GM12891 (cell line): Measurements from ENCODE around the gene PPM1H.

Experiments used
- DNase-seq: peaks from one replicate; pipeline ENCODE4 v3.0.0; 2011; ENCODE audit warnings: low spot score; ENCODE audit not compliant: insufficient read length
- FAIRE-seq: peaks from 2 replicates; lab custom pipeline; 2011; peaks lifted over from hg19 to GRCh38; lab: Jason Lieb, UNC
- PAX5 ChIP-seq: IDR thresholded peaks from 2 replicates; pipeline ENCODE4 v1.6.1; 2011; ENCODE audit warnings: low read length, moderate library complexity, mild to moderate bottlenecking; ENCODE audit not compliant: insufficient read depth, severe bottlenecking
- POLR2A ChIP-seq: IDR thresholded peaks from 2 replicates; pipeline ENCODE4 v1.6.1; 2011; ENCODE audit warnings: low read depth, low read length, control low read depth
- POLR2AphosphoS5 ChIP-seq: IDR thresholded peaks from 2 replicates; pipeline ENCODE4 v1.6.1; 2011; ENCODE audit warnings: low read depth, low read length, control low read depth
- POU2F2 ChIP-seq: IDR thresholded peaks from 2 replicates; pipeline ENCODE4 v1.6.1; 2011; ENCODE audit warnings: low read depth, mild to moderate bottlenecking, control low read depth, low read length, moderate library complexity
- SPI1 ChIP-seq: IDR thresholded peaks from 2 replicates; pipeline ENCODE4 v1.6.1; 2011; ENCODE audit warnings: low read depth, low read length, control low read depth
- TAF1 ChIP-seq: IDR thresholded peaks from 2 replicates; pipeline ENCODE4 v1.6.1; 2011; ENCODE audit warnings: low read depth, low read length, control low read depth

Gene PPM1H

GRCh38 chr12:62712681-62713573 is 222.0 kb downstream of the PPM1H start:
- no peak for TF ChIP-seq POLR2A
- no peak for FAIRE-seq
- no peak for DNase-seq

- no peak for TF ChIP-seq TAF1
- no peak for TF ChIP-seq POLR2AphosphoS5
- no peak for TF ChIP-seq POLR2A
- TF ChIP-seq POU2F2, result no peak
- TF ChIP-seq PAX5, result no peak
- no peak for TF ChIP-seq SPI1
- no peak for FAIRE-seq
Observed at GRCh38 chr12:62711631-62712241, 223.2 kb downstream of the PPM1H start.

DNA sequence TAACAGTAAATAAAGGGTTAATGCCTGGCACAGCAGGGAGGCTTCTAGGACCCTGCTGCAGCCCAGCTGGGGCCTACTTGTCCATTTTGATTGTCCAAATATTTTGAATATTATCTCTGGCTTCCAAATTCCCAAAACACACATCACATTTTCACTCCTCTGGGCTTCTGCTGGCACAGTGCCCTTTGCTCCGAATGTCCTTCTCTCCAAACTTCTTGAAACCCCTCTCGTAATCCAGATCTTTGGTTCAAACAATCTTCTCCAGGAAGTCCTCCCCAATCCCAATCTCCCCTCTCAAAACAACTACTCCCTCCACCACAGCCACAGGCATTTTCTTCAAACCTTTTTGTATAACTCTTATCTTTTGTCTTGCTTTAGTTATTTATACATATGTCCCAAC is 225.6 kb downstream of the PPM1H start:
- FAIRE-seq (no peak), DNase-seq (no peak)
- TF ChIP-seq PAX5 (no peak), POLR2A (no peak), SPI1 (no peak), TAF1 (no peak), POU2F2 (no peak), POLR2AphosphoS5 (no peak)

More at GRCh38 chr12:62711631-62712241, 223.2 kb downstream of the PPM1H start:
- no peak for DNase-seq

GRCh38 chr12:62707939-62708338 is 227.0 kb downstream of the PPM1H start:
- FAIRE-seq, result no peak
- no peak for DNase-seq
- TF ChIP-seq POLR2AphosphoS5, result no peak
- no peak for TF ChIP-seq TAF1
- TF ChIP-seq PAX5, result no peak
- TF ChIP-seq SPI1, result no peak
- TF ChIP-seq POLR2A, result no peak
- TF ChIP-seq POU2F2, result no peak

DNA sequence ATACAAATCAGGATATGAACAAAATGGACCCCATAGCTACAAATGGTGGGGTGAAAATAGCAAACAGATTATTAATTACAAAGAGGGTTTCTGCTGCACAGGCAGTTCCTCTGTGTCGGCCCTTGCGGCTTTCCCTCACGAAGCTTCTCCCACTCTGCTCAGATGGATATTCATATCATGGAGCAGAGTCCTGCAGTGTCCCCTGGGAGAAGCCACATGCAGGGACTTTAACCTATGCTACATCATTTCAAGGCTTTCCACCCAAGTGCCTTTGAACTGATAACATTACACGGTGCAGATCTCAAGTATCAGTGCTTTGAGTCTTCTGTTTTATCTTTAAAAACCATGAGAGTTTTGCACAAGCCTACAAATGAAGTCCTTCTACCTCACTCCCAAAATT is 229.1 kb downstream of the PPM1H start:
- no peak for TF ChIP-seq PAX5
- no peak for TF ChIP-seq POLR2AphosphoS5
- no peak for TF ChIP-seq SPI1
- no peak for TF ChIP-seq POU2F2
- TF ChIP-seq TAF1, result no peak
- TF ChIP-seq POLR2A, result no peak
- DNase-seq (no peak), FAIRE-seq (no peak)

DNA sequence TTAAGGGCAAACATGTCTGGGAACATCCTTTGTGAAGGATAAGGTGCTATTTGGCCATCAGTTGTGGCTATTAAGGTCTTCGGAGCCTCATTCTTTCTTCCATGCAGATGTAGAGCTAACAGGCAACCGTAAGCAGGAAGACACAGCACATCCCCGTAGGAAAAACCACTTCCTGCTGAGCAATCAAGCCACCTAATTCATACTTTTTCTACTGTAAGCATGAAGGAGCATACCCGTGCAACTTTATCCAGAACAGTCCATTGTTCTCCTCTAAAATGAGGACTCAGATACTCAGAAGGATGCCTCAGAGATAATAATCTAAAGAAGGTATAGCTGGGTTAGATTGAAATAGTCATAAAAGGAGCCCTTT is 232.0 kb downstream of the PPM1H start:
- FAIRE-seq, result no peak
- no peak for DNase-seq

DNA sequence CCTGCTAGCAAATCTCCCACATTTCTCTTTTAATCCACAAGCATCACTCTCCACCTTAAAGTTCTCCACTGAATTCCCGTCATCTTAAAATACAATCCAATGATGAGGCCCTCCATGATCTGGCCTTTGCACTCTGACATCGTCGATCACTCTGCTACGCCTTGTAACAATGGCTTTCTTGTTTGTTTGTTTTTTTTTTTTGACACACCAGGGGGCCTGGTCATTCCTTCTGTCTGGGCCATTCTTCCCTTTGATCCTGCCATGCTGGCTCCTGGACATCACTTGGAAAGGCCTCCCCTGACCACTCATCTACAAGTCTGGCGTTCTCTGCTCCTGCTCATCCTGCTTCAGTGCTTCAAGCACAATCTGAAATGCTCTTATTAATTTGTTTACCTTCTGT is 233.5 kb downstream of the PPM1H start:
- no peak for TF ChIP-seq POLR2AphosphoS5
- TF ChIP-seq POU2F2, result no peak
- TF ChIP-seq POLR2A, result no peak
- no peak for TF ChIP-seq SPI1
- TF ChIP-seq PAX5, result no peak
- TF ChIP-seq TAF1, result no peak

More for the DNA sequence above, 232.0 kb downstream of the PPM1H start:
- TF ChIP-seq POLR2A (no peak), SPI1 (no peak), PAX5 (no peak), POU2F2 (no peak), TAF1 (no peak)

GRCh38 chr12:62700091-62700880 is 234.7 kb downstream of the PPM1H start:
- FAIRE-seq, result no peak
- no peak for DNase-seq
- TF ChIP-seq TAF1 (no peak), SPI1 (no peak), POLR2AphosphoS5 (no peak), PAX5 (no peak), POU2F2 (no peak), POLR2A (no peak)

More for the DNA sequence above, 233.5 kb downstream of the PPM1H start:
- no peak for DNase-seq
- FAIRE-seq, result no peak

- FAIRE-seq, result no peak
Observed at GRCh38 chr12:62698701-62699101, 236.2 kb downstream of the PPM1H start.

GRCh38 chr12:62697893-62698292 is 237.1 kb downstream of the PPM1H start:
- no peak for FAIRE-seq

More at GRCh38 chr12:62698701-62699101, 236.2 kb downstream of the PPM1H start:
- no peak for TF ChIP-seq POU2F2
- no peak for TF ChIP-seq TAF1
- no peak for DNase-seq

More at GRCh38 chr12:62697893-62698292, 237.1 kb downstream of the PPM1H start:
- TF ChIP-seq POLR2AphosphoS5 (no peak), SPI1 (no peak)
- DNase-seq, result no peak
